K562 (cell line): Measurements from ENCODE around the gene OR1J4. TPM values are rescaled to one million over a fixed set of nuclear protein-coding genes. Genes with fewer than 3 reads are reported as not detected.

ENCODE experiments used
- ATAC-seq: fragments of 200-7000 bp; cut with Tn5 transposase; 3 replicates; pipeline ENCODE4 v1.9.1; 2020; ENCODE audit warnings: moderate library complexity
- BruUV-seq: library from RNA; stranded (reverse); fragments of 400-500 nt; replicated peaks from 2 replicates; lab custom pipeline; 2021; lab: Mats Ljungman, UMichigan
- CTCF ChIA-PET: fragments of 300-600 bp; formaldehyde crosslinking; extraction: SDS; loops from one replicate; lab custom pipeline; 2021; ENCODE audit warnings: low intra/inter-chr PET ratio; lab: Yijun Ruan, JAX
- POLR2A ChIA-PET: fragments of 300-600, 350-650 bp; sonication (Branson Sonifier 250); formaldehyde crosslinking; extraction: SDS; loops from one replicate; lab custom pipeline; 2021; ENCODE audit warnings: antibody characterized with exemption, inconsistent platforms; lab: Yijun Ruan, JAX
- DNase-seq, 4 experiments: peaks; one replicate each; pipeline versions ENCODE4 v3.0.0 to v3.0.0-alpha.2; 2011 to 2018; ENCODE audit warnings: low spot score in 3 of 4, mixed read lengths in 3 of 4; ENCODE audit errors: extremely low read depth in 1 of 4
- FAIRE-seq: peaks from 2 replicates; lab custom pipeline; 2011; peaks lifted over from hg19 to GRCh38; lab: Jason Lieb, UNC
- H2AFZ ChIP-seq: 2 replicates; pipeline ENCODE4 v1.6.0; 2011; ENCODE audit warnings: low read depth, low read length, control low read depth, inconsistent platforms
- H3K27ac ChIP-seq: fragments of 200-600 bp; 3 replicates; pipeline ENCODE4 v1.8.0; 2011; ENCODE audit warnings: low read depth, mild to moderate bottlenecking, control low read depth, inconsistent platforms, low read length, moderate library complexity, mixed read lengths; ENCODE audit errors: extremely low read depth
- H3K27me3 ChIP-seq, 2 experiments: fragments of 300-600 bp in 1 of 2; 2 replicates in 1 of 2; 3 replicates in 1 of 2; pipeline versions ENCODE4 v1.6.0 to v1.8.0; 2011; ENCODE audit warnings: inconsistent platforms in 2 of 2, low read length in 2 of 2, mild to moderate bottlenecking in 1 of 2, mixed read lengths in 1 of 2, moderate library complexity in 1 of 2; ENCODE audit not compliant: control insufficient read depth in 2 of 2, insufficient read depth in 2 of 2
- H3K36me3 ChIP-seq: fragments of 300-600 bp; 3 replicates; pipeline ENCODE4 v1.8.0; 2011; ENCODE audit warnings: mild to moderate bottlenecking, low read length, inconsistent platforms; ENCODE audit not compliant: control insufficient read depth, insufficient read depth
- H3K4me1 ChIP-seq, 2 experiments: fragments of 200-600 bp in 1 of 2; replicated peaks in 1 of 2; 2 replicates in 1 of 2; 3 replicates in 1 of 2; pipeline versions ENCODE4 v1.5.1 to v1.8.0; 2011; ENCODE audit warnings: inconsistent platforms in 2 of 2, low read length in 2 of 2, mild to moderate bottlenecking in 1 of 2, mixed read lengths in 1 of 2, moderate library complexity in 1 of 2; ENCODE audit not compliant: control insufficient read depth in 2 of 2, insufficient read depth in 2 of 2
- H3K4me2 ChIP-seq: 2 replicates; pipeline ENCODE4 v1.6.1; 2011; ENCODE audit warnings: low read length, control low read depth, inconsistent platforms, mixed read lengths; ENCODE audit not compliant: insufficient read depth
- H3K4me3 ChIP-seq: fragments of 200-600 bp; sonication (generic), shearing (Covaris generic); 2 replicates; pipeline ENCODE4 v1.5.1; 2016; ENCODE audit warnings: control low read depth, inconsistent platforms
- H3K79me2 ChIP-seq: fragments of 200-600 bp; 3 replicates; pipeline ENCODE4 v1.8.0; 2011; ENCODE audit warnings: low read length, inconsistent platforms; ENCODE audit not compliant: control insufficient read depth, insufficient read depth
- H3K9ac ChIP-seq, 2 experiments: 2 replicates each; pipeline versions ENCODE4 v1.6.0 to v1.6.1; 2011; ENCODE audit warnings: low read depth in 2 of 2, low read length in 2 of 2, control low read depth in 1 of 2, inconsistent platforms in 1 of 2, mild to moderate bottlenecking in 1 of 2, mixed read lengths in 1 of 2; ENCODE audit not compliant: insufficient read depth in 1 of 2
- H3K9me1 ChIP-seq: one replicate; pipeline ENCODE4 v1.6.0; 2011; ENCODE audit warnings: inconsistent platforms, mild to moderate bottlenecking, low read length, moderate library complexity; ENCODE audit not compliant: control insufficient read depth, insufficient read depth
- H3K9me3 ChIP-seq: replicated peaks from 2 replicates; pipeline ENCODE4 v1.5.1; 2011; ENCODE audit warnings: low read depth, low read length, inconsistent platforms; ENCODE audit not compliant: control insufficient read depth, insufficient read depth
- H4K20me1 ChIP-seq: replicated peaks from 2 replicates; pipeline ENCODE4 v1.6.1; 2011; ENCODE audit warnings: low read length, inconsistent platforms, mixed read lengths; ENCODE audit not compliant: control insufficient read depth, insufficient read depth
- BCL6 ChIP-seq: fragments of 250-450 bp; sonication (Bioruptor Pico); IDR thresholded peaks from 2 replicates; pipeline ENCODE4 v1.4.0; 2020
- FIP1L1 ChIP-seq: fragments of 200-400 bp; formaldehyde crosslinking; IDR thresholded peaks from 2 replicates; pipeline ENCODE4 v1.6.1; 2018; ENCODE audit warnings: mild to moderate bottlenecking, low read depth, low read length; ENCODE audit not compliant: poor library complexity, severe bottlenecking
- FOXK1 ChIP-seq: sonication (generic); formaldehyde crosslinking; IDR thresholded peaks from 2 replicates; pipeline ENCODE4 v1.8.0; 2022; ENCODE audit warnings: missing genetic modification reagents, mild to moderate bottlenecking, borderline replicate concordance
- MBD2 ChIP-seq: sonication (generic); IDR thresholded peaks from 2 replicates; pipeline ENCODE4 v1.6.1; 2016; ENCODE audit warnings: low read depth, borderline replicate concordance
- NFE2L1 ChIP-seq: fragments of 450-650 bp; IDR thresholded peaks from 2 replicates; pipeline ENCODE4 v1.6.1; 2016; ENCODE audit warnings: missing genetic modification characterization, low read depth, mild to moderate bottlenecking, missing compliant biosample characterization, moderate library complexity, borderline replicate concordance
- NFIX ChIP-seq: fragments of 250-450 bp; sonication (Bioruptor Pico); IDR thresholded peaks from 2 replicates; pipeline ENCODE4 v1.4.0; 2020; ENCODE audit warnings: low read depth, mild to moderate bottlenecking, moderate library complexity
- NR2C2 ChIP-seq, 2 experiments: fragments of 200-800 bp in 1 of 2; sonication (Bioruptor generic) in 1 of 2; sonication (generic) in 1 of 2; formaldehyde crosslinking in 1 of 2; IDR thresholded peaks; 2 replicates each; pipeline versions ENCODE4 v1.6.1 to v1.8.0; 2016 to 2022; ENCODE audit warnings: mild to moderate bottlenecking in 1 of 2, missing compliant biosample characterization in 1 of 2, missing genetic modification characterization in 1 of 2, missing genetic modification reagents in 1 of 2
- PPARD ChIP-seq: fragments of 250-450 bp; sonication (Bioruptor Pico); IDR thresholded peaks from 2 replicates; pipeline ENCODE4 v1.8.0; 2022; ENCODE audit warnings: inconsistent platforms, mild to moderate bottlenecking, moderate library complexity
- PRMT5 ChIP-seq: sonication (generic); formaldehyde crosslinking; IDR thresholded peaks from 2 replicates; pipeline ENCODE4 v1.5.0; 2020; ENCODE audit warnings: missing genetic modification reagents
- PTTG1 ChIP-seq: fragments of 450-650 bp; IDR thresholded peaks from 2 replicates; pipeline ENCODE4 v1.6.1; 2016; ENCODE audit warnings: low read depth, mild to moderate bottlenecking, missing genetic modification characterization, missing compliant biosample characterization
- ZNF140 ChIP-seq: fragments of 250-450 bp; sonication (Bioruptor Pico); IDR thresholded peaks from 2 replicates; pipeline ENCODE4 v1.8.0; 2021; ENCODE audit warnings: moderate library complexity, mild to moderate bottlenecking, inconsistent platforms
- ZNF224 ChIP-seq: sonication (generic); formaldehyde crosslinking; IDR thresholded peaks from 2 replicates; pipeline ENCODE4 v1.8.0; 2022; ENCODE audit warnings: mild to moderate bottlenecking, missing genetic modification reagents
- WGBS: fragments of 100-300 bp; shearing (Covaris generic); methylation state at CpG from one replicate; pipeline ENCODE4 v1.1.6; 2016; ENCODE audit warnings: low coverage, mixed read lengths; ENCODE audit not compliant: insufficient coverage; ENCODE audit errors: missing lambda C conversion rate; 5-methylcytosine and 5-hydroxymethylcytosine counted together
- in situ Hi-C: fragments of 300-500 bp; cut with MboI; formaldehyde crosslinking; loops from 4 replicates; pipeline ENCODE4 v1.15.0; 2018; ENCODE audit warnings: inconsistent platforms, mixed read lengths
- intact Hi-C: fragments of 100-400 bp; cut with micrococcal nuclease; formaldehyde crosslinking; loops from 2 replicates; pipeline ENCODE4 v1.14.2; 2022
- polyA plus RNA-seq, 8 experiments: library from polyadenylated mRNA; depleted of rRNA in 4 of 8; stranded (reverse) in 5 of 8; unstranded in 3 of 8; fragments of >200 nt; fragmentation: Nextera tagmentation in 2 of 8; fragmentation: Illumina TruSeq in 1 of 8; extraction: Ambion mirVana in 2 of 8; extraction: Trizol in 1 of 8; gene quantifications; 2 replicates each; pipeline versions ENCODE4 v1.2.1 to v1.2.3, GENCODE V29; 2011 to 2014; ENCODE audit warnings: inconsistent platforms in 1 of 8, missing spikeins in 1 of 8
- total RNA-seq, 7 experiments: library from RNA; depleted of rRNA in 6 of 7; stranded (reverse); fragments of >200 nt in 6 of 7; fragmentation: Illumina TruSeq in 2 of 7; extraction: Trizol in 2 of 7; gene quantifications; 2 replicates each; pipeline versions ENCODE4 v1.2.1 to v1.2.3, GENCODE V29; 2011 to 2021; ENCODE audit warnings: low replicate concordance in 1 of 7
- TF ChIP-seq, protein P1 (sequence below): fragments of 450-650 bp; IDR thresholded peaks from 2 replicates; pipeline ENCODE4 v1.6.1; 2016; ENCODE audit warnings: antibody characterized with exemption
- TF ChIP-seq, protein P2 (sequence below): fragments of 250-450 bp; sonication (Bioruptor Pico); IDR thresholded peaks from 2 replicates; pipeline ENCODE4 v1.4.0; 2020; ENCODE audit warnings: mild to moderate bottlenecking, moderate library complexity
- TF ChIP-seq, protein P3 (sequence below): sonication (generic); formaldehyde crosslinking; IDR thresholded peaks from 2 replicates; pipeline ENCODE4 v1.8.1; 2023; ENCODE audit warnings: mild to moderate bottlenecking, missing genetic modification reagents
- TF ChIP-seq, protein P4 (sequence below): fragments of 450-650 bp; IDR thresholded peaks from 2 replicates; pipeline ENCODE4 v1.6.1; 2017; ENCODE audit warnings: antibody characterized with exemption

Gene OR1J4
- total and polyA plus RNA-seq, 9 of the 15 experiments (the other 6 are each of a cell fraction or from before 2014, with no cell fraction given): not detected

DNA sequence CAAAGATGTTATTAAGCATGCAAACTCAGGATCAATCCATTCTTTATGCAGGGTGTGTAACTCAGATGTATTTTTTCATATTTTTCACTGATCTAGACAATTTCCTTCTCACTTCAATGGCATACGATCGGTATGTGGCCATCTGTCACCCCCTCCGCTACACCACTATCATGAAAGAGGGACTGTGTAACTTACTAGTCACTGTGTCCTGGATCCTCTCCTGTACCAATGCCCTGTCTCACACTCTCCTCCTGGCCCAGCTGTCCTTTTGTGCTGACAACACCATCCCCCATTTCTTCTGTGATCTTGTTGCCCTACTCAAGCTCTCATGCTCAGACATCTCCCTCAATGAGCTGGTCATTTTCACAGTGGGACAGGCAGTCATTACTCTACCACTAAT is 435 bp downstream of the OR1J4 start:
- WGBS: 3% methylated on average over 3 of the region's 3 CpGs
- H3K36me3 ChIP-seq: no peaks in the 10 kb centered on the region
- peaks cover 5 to 19% of the 10 kb centered on the region in 2 experiments; a peak in 4 of 5 replicates for H3K27me3 ChIP-seq
- no TSS peak for BruUV-seq
- in situ Hi-C loops: no loop called here
- H3K79me2 ChIP-seq: no peaks in the 10 kb centered on the region
- no peaks in the 10 kb centered on the region for H3K4me1 ChIP-seq
- intact Hi-C loops: no loop called here
- POLR2A ChIA-PET: no interaction called here
- no peak overlapping the region for H3K4me2 ChIP-seq
- CTCF ChIA-PET: no interaction called here
- no peak overlapping the region for H3K27ac ChIP-seq
- no peak overlapping the region for H2AFZ ChIP-seq
- H3K9ac ChIP-seq: no peak overlapping the region
- no peak for DNase-seq
- ATAC-seq: no peak
- no peaks in the 10 kb centered on the region for H3K9me3 ChIP-seq
- H3K4me3 ChIP-seq: no peak overlapping the region
- no peak for FAIRE-seq
- H3K9me1 ChIP-seq: no peaks in the 10 kb centered on the region
- no peaks in the 10 kb centered on the region for H4K20me1 ChIP-seq
- TF ChIP-seq NR2C2 (CRISPR knock-in tag; IDR thresholded peaks at IDR 0.05) (no peak), NR2C2 (tag; IDR thresholded peaks at IDR 0.05) (no peak), MBD2 (no peak), NFIX (CRISPR knock-in tag) (no peak), BCL6 (no peak), FIP1L1 (no peak), ZNF224 (CRISPR knock-in tag) (no peak), FOXK1 (CRISPR knock-in tag) (no peak), ZNF140 (CRISPR knock-in tag) (no peak), PPARD (no peak), NFE2L1 (tag) (no peak), PRMT5 (CRISPR knock-in tag) (no peak), PTTG1 (tag) (no peak)
- TF ChIP-seq, protein P1, sequence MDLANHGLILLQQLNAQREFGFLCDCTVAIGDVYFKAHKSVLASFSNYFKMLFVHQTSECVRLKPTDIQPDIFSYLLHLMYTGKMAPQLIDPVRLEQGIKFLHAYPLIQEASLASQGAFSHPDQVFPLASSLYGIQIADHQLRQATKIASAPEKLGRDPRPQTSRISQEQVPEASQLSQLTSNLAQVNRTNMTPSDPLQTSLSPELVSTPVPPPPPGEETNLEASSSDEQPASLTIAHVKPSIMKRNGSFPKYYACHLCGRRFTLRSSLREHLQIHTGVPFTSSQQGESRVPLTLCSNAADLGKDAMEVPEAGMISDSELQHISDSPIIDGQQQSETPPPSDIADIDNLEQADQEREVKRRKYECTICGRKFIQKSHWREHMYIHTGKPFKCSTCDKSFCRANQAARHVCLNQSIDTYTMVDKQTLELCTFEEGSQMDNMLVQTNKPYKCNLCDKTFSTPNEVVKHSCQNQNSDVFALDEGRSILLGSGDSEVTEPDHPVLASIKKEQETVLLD: no peak
- TF ChIP-seq, protein P2, sequence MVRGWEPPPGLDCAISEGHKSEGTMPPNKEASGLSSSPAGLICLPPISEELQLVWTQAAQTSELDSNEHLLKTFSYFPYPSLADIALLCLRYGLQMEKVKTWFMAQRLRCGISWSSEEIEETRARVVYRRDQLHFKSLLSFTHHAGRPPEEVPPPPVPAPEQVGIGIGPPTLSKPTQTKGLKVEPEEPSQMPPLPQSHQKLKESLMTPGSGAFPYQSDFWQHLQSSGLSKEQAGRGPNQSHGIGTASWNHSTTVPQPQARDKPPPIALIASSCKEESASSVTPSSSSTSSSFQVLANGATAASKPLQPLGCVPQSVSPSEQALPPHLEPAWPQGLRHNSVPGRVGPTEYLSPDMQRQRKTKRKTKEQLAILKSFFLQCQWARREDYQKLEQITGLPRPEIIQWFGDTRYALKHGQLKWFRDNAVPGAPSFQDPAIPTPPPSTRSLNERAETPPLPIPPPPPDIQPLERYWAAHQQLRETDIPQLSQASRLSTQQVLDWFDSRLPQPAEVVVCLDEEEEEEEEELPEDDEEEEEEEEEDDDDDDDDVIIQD (CRISPR knock-in tag): no peak
- TF ChIP-seq, protein P3, sequence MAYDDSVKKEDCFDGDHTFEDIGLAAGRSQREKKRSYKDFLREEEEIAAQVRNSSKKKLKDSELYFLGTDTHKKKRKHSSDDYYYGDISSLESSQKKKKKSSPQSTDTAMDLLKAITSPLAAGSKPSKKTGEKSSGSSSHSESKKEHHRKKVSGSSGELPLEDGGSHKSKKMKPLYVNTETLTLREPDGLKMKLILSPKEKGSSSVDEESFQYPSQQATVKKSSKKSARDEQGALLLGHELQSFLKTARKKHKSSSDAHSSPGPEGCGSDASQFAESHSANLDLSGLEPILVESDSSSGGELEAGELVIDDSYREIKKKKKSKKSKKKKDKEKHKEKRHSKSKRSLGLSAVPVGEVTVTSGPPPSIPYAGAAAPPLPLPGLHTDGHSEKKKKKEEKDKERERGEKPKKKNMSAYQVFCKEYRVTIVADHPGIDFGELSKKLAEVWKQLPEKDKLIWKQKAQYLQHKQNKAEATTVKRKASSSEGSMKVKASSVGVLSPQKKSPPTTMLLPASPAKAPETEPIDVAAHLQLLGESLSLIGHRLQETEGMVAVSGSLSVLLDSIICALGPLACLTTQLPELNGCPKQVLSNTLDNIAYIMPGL (CRISPR knock-in tag): no peak
- TF ChIP-seq, protein P4, sequence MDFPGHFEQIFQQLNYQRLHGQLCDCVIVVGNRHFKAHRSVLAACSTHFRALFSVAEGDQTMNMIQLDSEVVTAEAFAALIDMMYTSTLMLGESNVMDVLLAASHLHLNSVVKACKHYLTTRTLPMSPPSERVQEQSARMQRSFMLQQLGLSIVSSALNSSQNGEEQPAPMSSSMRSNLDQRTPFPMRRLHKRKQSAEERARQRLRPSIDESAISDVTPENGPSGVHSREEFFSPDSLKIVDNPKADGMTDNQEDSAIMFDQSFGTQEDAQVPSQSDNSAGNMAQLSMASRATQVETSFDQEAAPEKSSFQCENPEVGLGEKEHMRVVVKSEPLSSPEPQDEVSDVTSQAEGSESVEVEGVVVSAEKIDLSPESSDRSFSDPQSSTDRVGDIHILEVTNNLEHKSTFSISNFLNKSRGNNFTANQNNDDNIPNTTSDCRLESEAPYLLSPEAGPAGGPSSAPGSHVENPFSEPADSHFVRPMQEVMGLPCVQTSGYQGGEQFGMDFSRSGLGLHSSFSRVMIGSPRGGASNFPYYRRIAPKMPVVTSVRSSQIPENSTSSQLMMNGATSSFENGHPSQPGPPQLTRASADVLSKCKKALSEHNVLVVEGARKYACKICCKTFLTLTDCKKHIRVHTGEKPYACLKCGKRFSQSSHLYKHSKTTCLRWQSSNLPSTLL: no peak
